Measurements from ENCODE around the gene ATP6V1B1. TPM values are rescaled to one million over a fixed set of nuclear protein-coding genes. Genes with fewer than 3 reads are reported as not detected.

The ATP6V1B1 gene
- total RNA-seq, 2 donors from 2014 or later: not detected

GRCh38 chr2:70922235-70923234, 13.2 kb upstream of the ATP6V1B1 start:
- Mint-ChIP-seq H3K27me3 (ENCODE audit: insufficient read depth) (peaks cover 49% of the 10 kb centered on the region), H3K9me3 (no peaks in the 10 kb centered on the region), H3K36me3 (ENCODE audit: low read depth) (no peaks in the 10 kb centered on the region), H3K4me3 (no peak overlapping the region), H3K27ac (peak overlapping the region; percentile 9), H3K4me1 (peaks cover 15% of the 10 kb centered on the region)
- H3K27ac ChIP-seq (ENCODE audit: low read depth, low read length): peak overlapping the region; percentile 12
- no peak overlapping the region for H3K4me3 ChIP-seq (ENCODE audit: low read length)
- DNase-seq: peak; percentile 73
- WGBS, 2 experiments (ENCODE audit: insufficient coverage in 1 of 2, insufficient read length in 1 of 2): 71 to 81% methylated on average over 5 to 18 of the region's 18 CpGs
- TF ChIP-seq CTCF (conservative IDR thresholded peaks at IDR 0.05): no peak
- H3K9ac ChIP-seq (ENCODE audit: extremely low read depth, low read length, poor library complexity, severe bottlenecking): no peak overlapping the region
- peaks cover 9% of the 10 kb centered on the region for H3K27me3 ChIP-seq (ENCODE audit: control insufficient read depth, insufficient read depth, low read length, poor library complexity, severe bottlenecking)
- H3K9me3 ChIP-seq (ENCODE audit: control insufficient read depth, low read length): no peaks in the 10 kb centered on the region
- no peaks in the 10 kb centered on the region for H3K4me1 ChIP-seq (ENCODE audit: control insufficient read depth, insufficient read depth, low read length)
- H3K36me3 ChIP-seq (ENCODE audit: control insufficient read depth, insufficient read depth, low read length): no peaks in the 10 kb centered on the region

- peak; percentile 76 for TF ChIP-seq CTCF (conservative IDR thresholded peaks at IDR 0.05)
- Mint-ChIP-seq H3K4me3 (no peak overlapping the region), H3K27me3 (ENCODE audit: insufficient read depth) (peaks cover 46% of the 10 kb centered on the region), H3K9me3 (no peaks in the 10 kb centered on the region), H3K36me3 (ENCODE audit: low read depth) (no peaks in the 10 kb centered on the region), H3K27ac (no peak overlapping the region), H3K4me1 (peaks cover 15% of the 10 kb centered on the region)
- peak; percentile 83 for DNase-seq
- no peak overlapping the region for H3K9ac ChIP-seq (ENCODE audit: extremely low read depth, low read length, poor library complexity, severe bottlenecking)
- no peaks in the 10 kb centered on the region for H3K36me3 ChIP-seq (ENCODE audit: control insufficient read depth, insufficient read depth, low read length)
- no peaks in the 10 kb centered on the region for H3K27me3 ChIP-seq (ENCODE audit: control insufficient read depth, insufficient read depth, low read length, poor library complexity, severe bottlenecking)
- H3K27ac ChIP-seq (ENCODE audit: low read depth, low read length): no peak overlapping the region
- no peak overlapping the region for H3K4me3 ChIP-seq (ENCODE audit: low read length)
- no peaks in the 10 kb centered on the region for H3K9me3 ChIP-seq (ENCODE audit: control insufficient read depth, low read length)
- no peaks in the 10 kb centered on the region for H3K4me1 ChIP-seq (ENCODE audit: control insufficient read depth, insufficient read depth, low read length)
- WGBS, 2 experiments (ENCODE audit: insufficient coverage in 1 of 2, insufficient read length in 1 of 2): 66 to 70% methylated on average over 7 to 10 of the region's 10 CpGs
Measured at GRCh38 chr2:70923378-70924015, 12.2 kb upstream of the ATP6V1B1 start.

GRCh38 chr2:70926042-70926441, 9.7 kb upstream of the ATP6V1B1 start:
- H3K27ac ChIP-seq (ENCODE audit: low read depth, low read length): no peak overlapping the region
- no peak overlapping the region for H3K9ac ChIP-seq (ENCODE audit: extremely low read depth, low read length, poor library complexity, severe bottlenecking)
- H3K36me3 ChIP-seq (ENCODE audit: control insufficient read depth, insufficient read depth, low read length): no peaks in the 10 kb centered on the region
- H3K27ac Mint-ChIP-seq: no peak overlapping the region
- WGBS, 2 experiments (ENCODE audit: insufficient coverage in 1 of 2, insufficient read length in 1 of 2): 86 to 100% methylated on average over 2 of the region's 2 CpGs
- H3K27me3 ChIP-seq (ENCODE audit: control insufficient read depth, insufficient read depth, low read length, poor library complexity, severe bottlenecking): no peaks in the 10 kb centered on the region
- no peak overlapping the region for H3K4me3 ChIP-seq (ENCODE audit: low read length)
- no peaks in the 10 kb centered on the region for H3K4me1 ChIP-seq (ENCODE audit: control insufficient read depth, insufficient read depth, low read length)
- no peaks in the 10 kb centered on the region for H3K9me3 ChIP-seq (ENCODE audit: control insufficient read depth, low read length)
- no peaks in the 10 kb centered on the region for H3K9me3 Mint-ChIP-seq
- peaks cover 15% of the 10 kb centered on the region for H3K4me1 Mint-ChIP-seq
- H3K36me3 Mint-ChIP-seq (ENCODE audit: low read depth): no peaks in the 10 kb centered on the region
- peak; percentile 28 for DNase-seq
- TF ChIP-seq CTCF (conservative IDR thresholded peaks at IDR 0.05): no peak
- no peak overlapping the region for H3K4me3 Mint-ChIP-seq
- peaks cover 58% of the 10 kb centered on the region for H3K27me3 Mint-ChIP-seq (ENCODE audit: insufficient read depth)
